Esophagus squamous epithelium (tissue), 5 donors: Measurements from ENCODE around the gene MCC. TPM values are rescaled to one million over a fixed set of nuclear protein-coding genes. Genes with fewer than 3 reads are reported as not detected.

Experiments used
- DNase-seq: peaks from one replicate; lab custom pipeline; 2025; lab: John Stamatoyannopoulos, UW
- H3K27ac ChIP-seq, 4 donors: fragments of 200-600 bp; sonication (generic); one replicate each; pipeline ENCODE4 v1.5.1; 2016 to 2019; ENCODE audit warnings: mild to moderate bottlenecking in 1 of 4
- H3K27me3 ChIP-seq, 4 donors: fragments of 200-600 bp; sonication (generic); 1 replicate in 3 of 4; 2 replicates in 1 of 4; pipeline versions ENCODE4 v1.5.1 to v1.6.0; 2017 to 2021; ENCODE audit warnings: antibody characterized with exemption in 1 of 4
- H3K36me3 ChIP-seq, 3 donors: fragments of 200-600 bp; sonication (generic); one replicate each; pipeline ENCODE4 v1.5.1; 2016 to 2019
- H3K4me1 ChIP-seq, 3 donors: fragments of 200-600 bp; sonication (generic); one replicate each; pipeline ENCODE4 v1.5.1; 2017 to 2019
- H3K4me3 ChIP-seq, 4 donors: fragments of 200-600 bp; sonication (generic); 1 replicate in 3 of 4; 2 replicates in 1 of 4; pipeline ENCODE4 v1.5.1; 2016 to 2019; ENCODE audit warnings: mild to moderate bottlenecking in 2 of 4, moderate library complexity in 1 of 4
- H3K9me3 ChIP-seq, 3 donors: fragments of 200-600 bp; sonication (generic); one replicate each; pipeline ENCODE4 v1.5.1; 2016 to 2019
- CTCF ChIP-seq, 6 experiments: fragments of 450-650 bp in 4 of 6; fragments of 200-600 bp in 2 of 6; sonication (generic) in 2 of 6; IDR thresholded peaks; one replicate each; pipeline ENCODE4 v1.5.1; 2016 to 2019; ENCODE audit warnings: antibody characterized with exemption in 6 of 6, mild to moderate bottlenecking in 4 of 6, moderate library complexity in 4 of 6
- POLR2A ChIP-seq, 4 donors: fragments of 450-650 bp; IDR thresholded peaks; one replicate each; pipeline ENCODE4 v1.6.1; 2017; ENCODE audit warnings: antibody characterized with exemption in 4 of 4, mild to moderate bottlenecking in 4 of 4, moderate library complexity in 3 of 4
- WGBS, 2 donors: methylation state at CpG; one replicate each; pipeline ENCODE4 v1.1.5; 2018; 5-methylcytosine and 5-hydroxymethylcytosine counted together
- intact Hi-C: fragments of 100-400 bp; cut with DNase I; formaldehyde crosslinking; loops from one replicate; pipeline ENCODE4 v1.15.0; 2022
- total RNA-seq, 4 donors: library from RNA; depleted of rRNA; stranded (reverse); fragments of >200 nt; gene quantifications; one replicate each; pipeline ENCODE4 v1.1.0, GENCODE V29; 2016
- donor health status: DM: yes; HTN: yes; CAD: no.

Gene MCC
- total RNA-seq, 4 donors from 2014 or later, result 41.6 to 45.4 (median 43.4) TPM

GRCh38 chr5:113103330-113103729 is 384.9 kb downstream of the MCC start:
- H3K4me1 ChIP-seq, result no peaks in the 10 kb centered on the region
- H3K27me3 ChIP-seq, result no peaks in the 10 kb centered on the region
- no peak overlapping the region for H3K4me3 ChIP-seq
- WGBS, 2 donors, result 72 to 96% methylated on average over 3 of the region's 3 CpGs
- intact Hi-C loops, result no loop called here
- no peak overlapping the region for H3K27ac ChIP-seq
- TF ChIP-seq CTCF (IDR thresholded peaks at IDR 0.05), result no peak
- no peak for TF ChIP-seq POLR2A (IDR thresholded peaks at IDR 0.05)
- no peak for DNase-seq
- H3K9me3 ChIP-seq, result no peaks in the 10 kb centered on the region
- H3K36me3 ChIP-seq, result peaks cover 0 to 68% (median 0%) of the 10 kb centered on the region in 3 donors

DNA sequence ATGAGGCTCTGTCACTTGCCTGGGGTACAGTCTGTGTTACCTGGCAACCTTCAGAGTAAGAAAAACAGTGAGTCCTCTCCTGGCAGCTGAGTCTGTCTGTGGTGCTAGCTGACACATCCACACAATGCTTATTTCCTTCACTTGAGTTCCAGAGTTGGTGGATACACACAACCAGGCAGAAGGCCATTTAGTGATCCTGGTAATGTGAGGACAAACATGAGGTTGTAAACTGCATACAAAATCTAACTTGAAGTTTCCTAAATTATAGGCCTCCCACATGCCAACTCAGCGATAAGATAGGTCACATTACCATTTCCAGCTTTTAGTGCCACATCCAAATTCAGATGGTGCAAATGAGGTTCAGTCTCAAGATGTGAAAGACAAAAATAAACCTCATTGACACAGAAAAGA is 386.1 kb downstream of the MCC start:
- intact Hi-C loops, result no loop called here
- no peaks in the 10 kb centered on the region for H3K4me1 ChIP-seq
- H3K4me3 ChIP-seq, result no peak overlapping the region
- no peaks in the 10 kb centered on the region for H3K9me3 ChIP-seq
- TF ChIP-seq POLR2A (IDR thresholded peaks at IDR 0.05) (no peak), CTCF (IDR thresholded peaks at IDR 0.05) (no peak)
- peaks cover 0 to 75% (median 0%) of the 10 kb centered on the region in 3 donors for H3K36me3 ChIP-seq
- WGBS, 2 donors, result 82 to 89% methylated on average over 1 of the region's 1 CpG
- H3K27ac ChIP-seq, result no peak overlapping the region
- no peak for DNase-seq
- H3K27me3 ChIP-seq, result no peaks in the 10 kb centered on the region

- Histone ChIP-seq H3K27me3 (no peaks in the 10 kb centered on the region), H3K4me3 (no peak overlapping the region), H3K36me3 (peaks cover 0 to 86% (median 0%) of the 10 kb centered on the region in 3 donors), H3K27ac (no peak overlapping the region), H3K4me1 (no peaks in the 10 kb centered on the region), H3K9me3 (no peaks in the 10 kb centered on the region)
- intact Hi-C loops, result no loop called here
- no peak for DNase-seq
- TF ChIP-seq CTCF (IDR thresholded peaks at IDR 0.05) (no peak), POLR2A (IDR thresholded peaks at IDR 0.05) (no peak)
- WGBS, 2 donors, result 96 to 97% methylated on average over 2 of the region's 2 CpGs
Measured at GRCh38 chr5:113100981-113101380, 387.3 kb downstream of the MCC start.

DNA sequence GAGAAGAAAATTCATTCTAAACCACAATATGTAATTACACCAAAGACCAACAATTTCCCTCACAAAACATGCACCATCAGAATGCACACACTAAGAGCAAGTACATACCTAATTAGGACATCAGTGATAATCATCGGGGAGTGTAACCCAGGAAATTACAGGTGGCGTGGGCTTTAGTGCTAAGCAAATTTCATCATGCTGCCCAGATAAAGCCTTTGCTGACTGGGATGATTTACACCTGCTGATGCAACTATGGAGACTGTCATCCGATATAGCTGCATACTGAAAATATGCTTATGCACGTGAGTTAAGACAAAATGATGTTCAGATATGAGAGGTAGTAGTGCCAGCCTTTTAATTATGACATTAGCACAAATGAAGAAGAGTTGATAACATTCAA is 388.4 kb downstream of the MCC start:
- intact Hi-C loops, result no loop called here
- 90 to 91% methylated on average over 4 of the region's 4 CpGs for WGBS, 2 donors
- TF ChIP-seq POLR2A (IDR thresholded peaks at IDR 0.05) (no peak), CTCF (IDR thresholded peaks at IDR 0.05) (no peak)

GRCh38 chr5:113098378-113098777 is 389.9 kb downstream of the MCC start:
- 57 to 62% methylated on average over 3 of the region's 3 CpGs for whole genome bisulfite sequencing, 2 donors
- DNase-seq, result no peak

More for the DNA sequence above, 388.4 kb downstream of the MCC start:
- Histone ChIP-seq H3K27ac (no peak overlapping the region), H3K9me3 (no peaks in the 10 kb centered on the region), H3K4me1 (no peaks in the 10 kb centered on the region), H3K4me3 (no peak overlapping the region), H3K36me3 (peaks cover 0 to 97% (median 0%) of the 10 kb centered on the region in 3 donors), H3K27me3 (no peaks in the 10 kb centered on the region)
- DNase-seq, result no peak

More at GRCh38 chr5:113098378-113098777, 389.9 kb downstream of the MCC start:
- peaks cover 0 to 90% (median 0%) of the 10 kb centered on the region in 3 donors for H3K36me3 ChIP-seq
- no peaks in the 10 kb centered on the region for H3K9me3 ChIP-seq
- TF ChIP-seq CTCF (IDR thresholded peaks at IDR 0.05), result no peak
- TF ChIP-seq POLR2A (IDR thresholded peaks at IDR 0.05), result no peak
- intact Hi-C loops, result no loop called here
- H3K4me1 ChIP-seq, result no peaks in the 10 kb centered on the region
- no peak overlapping the region for H3K4me3 ChIP-seq
- no peaks in the 10 kb centered on the region for H3K27me3 ChIP-seq
- no peak overlapping the region for H3K27ac ChIP-seq
